H1 (cell line): ENCODE measurements around the gene ZNF776. TPM values are rescaled to one million over a fixed set of nuclear protein-coding genes. Genes with fewer than 3 reads are reported as not detected.

Source experiments
- CTCF ChIA-PET: fragments of 300-600 bp; sonication (Branson Sonifier 250); formaldehyde crosslinking; loops from one replicate; lab custom pipeline; 2021; ENCODE audit not compliant: partially characterized antibody; lab: Charles Lee
- POLR2A ChIA-PET: fragments of 300-600 bp; sonication (Branson Sonifier 250); formaldehyde crosslinking; loops from one replicate; lab custom pipeline; 2021; ENCODE audit warnings: inconsistent platforms; ENCODE audit not compliant: partially characterized antibody; lab: Charles Lee
- DNase-seq, 2 experiments: peaks; one replicate each; pipeline versions ENCODE4 v3.0.0 to v3.0.0-alpha.2; 2010 to 2022; ENCODE audit warnings: low spot score in 2 of 2, low read depth in 1 of 2, mixed read lengths in 1 of 2
- FAIRE-seq: peaks from 2 replicates; lab custom pipeline; 2011; peaks lifted over from hg19 to GRCh38; lab: Jason Lieb, UNC
- H2AFZ ChIP-seq: 2 replicates; pipeline ENCODE4 v1.8.1; 2012; ENCODE audit warnings: low read length, inconsistent platforms
- H2AK5ac ChIP-seq: 2 replicates; pipeline ENCODE4 v1.6.1; 2013; ENCODE audit warnings: low read depth, low read length
- H2BK120ac ChIP-seq: replicated peaks from 2 replicates; pipeline ENCODE3; 2013; ENCODE audit warnings: low read depth, low read length, inconsistent platforms
- H2BK12ac ChIP-seq: 2 replicates; pipeline ENCODE4 v1.6.1; 2013; ENCODE audit warnings: low read depth, low read length
- H2BK15ac ChIP-seq: 2 replicates; pipeline ENCODE4 v1.6.1; 2013; ENCODE audit warnings: low read length
- H2BK20ac ChIP-seq: 2 replicates; pipeline ENCODE4 v1.6.1; 2013; ENCODE audit warnings: low read length
- H2BK5ac ChIP-seq: 2 replicates; pipeline ENCODE4 v1.6.1; 2013; ENCODE audit warnings: low read depth, low read length
- H3K14ac ChIP-seq: 2 replicates; pipeline ENCODE4 v1.6.1; 2013; ENCODE audit warnings: inconsistent platforms; ENCODE audit not compliant: insufficient read length
- H3K18ac ChIP-seq: 2 replicates; pipeline ENCODE4 v1.6.1; 2013; ENCODE audit warnings: low read length; ENCODE audit errors: extremely low read depth
- H3K23ac ChIP-seq: 2 replicates; pipeline ENCODE4 v1.6.1; 2013; ENCODE audit warnings: inconsistent platforms; ENCODE audit not compliant: insufficient read length
- H3K23me2 ChIP-seq: 2 replicates; pipeline ENCODE4 v1.6.1; 2013; ENCODE audit warnings: low read depth, low read length
- H3K27ac ChIP-seq: 2 replicates; pipeline ENCODE4 v1.6.1; 2011; ENCODE audit warnings: low read depth, low read length, inconsistent platforms
- H3K27me3 ChIP-seq, 4 experiments: replicated peaks in 1 of 4; 1 replicate in 1 of 4; 2 replicates in 3 of 4; pipeline versions ENCODE4 v1.6.1 to v1.8.1; 2011 to 2013; ENCODE audit warnings: low read length in 3 of 4, mild to moderate bottlenecking in 3 of 4, inconsistent platforms in 2 of 4, mixed read lengths in 2 of 4, moderate library complexity in 1 of 4; ENCODE audit not compliant: control insufficient read depth in 3 of 4, insufficient read depth in 3 of 4; ENCODE audit errors: extremely low read depth in 1 of 4
- H3K36me3 ChIP-seq, 4 experiments: 2 replicates each; pipeline versions ENCODE4 v1.6.1 to v1.8.1; 2011 to 2013; ENCODE audit warnings: mild to moderate bottlenecking in 4 of 4, low read length in 3 of 4, moderate library complexity in 2 of 4, control low read depth in 1 of 4, inconsistent platforms in 1 of 4; ENCODE audit not compliant: insufficient read depth in 4 of 4, control insufficient read depth in 2 of 4
- H3K4ac ChIP-seq: replicated peaks from 2 replicates; pipeline ENCODE3; 2013; ENCODE audit warnings: low read length, low read depth, mixed read lengths, inconsistent platforms; ENCODE audit not compliant: insufficient read length
- H3K4me1 ChIP-seq, 4 experiments: replicated peaks in 1 of 4; 1 replicate in 1 of 4; 2 replicates in 3 of 4; pipeline versions ENCODE4 v1.6.1 to v1.8.1; 2011 to 2013; ENCODE audit warnings: low read length in 3 of 4, inconsistent platforms in 2 of 4, mixed read lengths in 1 of 4; ENCODE audit not compliant: insufficient read depth in 4 of 4, control insufficient read depth in 3 of 4
- H3K4me2 ChIP-seq, 2 experiments: 2 replicates each; pipeline versions ENCODE4 v1.6.1 to v1.8.1; 2011 to 2013; ENCODE audit warnings: low read depth in 2 of 2, low read length in 2 of 2, control low read depth in 1 of 2, inconsistent platforms in 1 of 2, mild to moderate bottlenecking in 1 of 2; ENCODE audit not compliant: insufficient read depth in 1 of 2
- H3K4me3 ChIP-seq, 4 experiments: fragments of 200-600, 300-600 bp in 1 of 4; sonication (generic), shearing (Covaris generic), sonication (Bioruptor Twin) in 1 of 4; 2 replicates each; pipeline versions ENCODE4 v1.5.1 to v1.8.1; 2011 to 2016; ENCODE audit warnings: low read length in 4 of 4, low read depth in 3 of 4, control low read depth in 2 of 4, inconsistent platforms in 2 of 4, mild to moderate bottlenecking in 2 of 4, mixed read lengths in 1 of 4, moderate library complexity in 1 of 4; ENCODE audit not compliant: insufficient read depth in 2 of 4; ENCODE audit errors: extremely low read depth in 1 of 4
- H3K56ac ChIP-seq: replicated peaks from 2 replicates; pipeline ENCODE3; 2013; ENCODE audit warnings: low read depth, mild to moderate bottlenecking, mixed read lengths, low read length, inconsistent platforms; ENCODE audit not compliant: insufficient read length
- H3K79me1 ChIP-seq: 2 replicates; pipeline ENCODE4 v1.6.1; 2013; ENCODE audit warnings: low read depth, low read length, control low read depth
- H3K79me2 ChIP-seq, 2 experiments: 2 replicates each; pipeline versions ENCODE4 v1.6.1 to v1.8.1; 2012 to 2013; ENCODE audit warnings: low read length in 2 of 2, mild to moderate bottlenecking in 2 of 2, inconsistent platforms in 1 of 2; ENCODE audit not compliant: insufficient read depth in 2 of 2, control insufficient read depth in 1 of 2
- H3K9ac ChIP-seq, 4 experiments: replicated peaks in 1 of 4; 1 replicate in 1 of 4; 2 replicates in 3 of 4; pipeline versions ENCODE4 v1.6.1 to v1.8.1; 2011 to 2013; ENCODE audit warnings: low read depth in 3 of 4, low read length in 3 of 4, control low read depth in 2 of 4, mild to moderate bottlenecking in 2 of 4, moderate library complexity in 2 of 4, inconsistent platforms in 1 of 4; ENCODE audit errors: extremely low read depth in 1 of 4
- H3K9me3 ChIP-seq, 2 experiments: 2 replicates each; pipeline versions ENCODE4 v1.6.1 to v1.8.1; 2012 to 2013; ENCODE audit warnings: mild to moderate bottlenecking in 2 of 2, moderate library complexity in 2 of 2, control low read depth in 1 of 2, inconsistent platforms in 1 of 2, low read depth in 1 of 2, low read length in 1 of 2, mixed read lengths in 1 of 2; ENCODE audit not compliant: insufficient read depth in 2 of 2
- H4K20me1 ChIP-seq, 2 experiments: replicated peaks in 1 of 2; 2 replicates each; pipeline versions ENCODE3 to v1.8.1; 2011 to 2013; ENCODE audit warnings: inconsistent platforms in 2 of 2, low read length in 2 of 2, mild to moderate bottlenecking in 1 of 2; ENCODE audit not compliant: insufficient read depth in 2 of 2, control insufficient read depth in 1 of 2
- H4K5ac ChIP-seq: 2 replicates; pipeline ENCODE4 v1.6.1; 2013; ENCODE audit warnings: low read length, low read depth, mixed read lengths, inconsistent platforms; ENCODE audit not compliant: insufficient read length
- H4K8ac ChIP-seq: 2 replicates; pipeline ENCODE4 v1.8.0; 2013; ENCODE audit warnings: mild to moderate bottlenecking, moderate library complexity, low read length, inconsistent platforms; ENCODE audit not compliant: insufficient read depth; ENCODE audit errors: extremely low read depth
- H4K91ac ChIP-seq: replicated peaks from 2 replicates; pipeline ENCODE3; 2013; ENCODE audit warnings: low read length, mixed read lengths, inconsistent platforms; ENCODE audit not compliant: insufficient read length
- CBX5 ChIP-seq: fragments of 300-800, 300-1000 bp; sonication (generic); IDR thresholded peaks from 2 replicates; pipeline ENCODE4 v1.7.1; 2016; ENCODE audit warnings: antibody characterized with exemption, low read length, low read depth
- CEBPB ChIP-seq: IDR thresholded peaks from 2 replicates; pipeline ENCODE4 v1.6.1; 2012; ENCODE audit warnings: low read depth, low read length
- CTCF ChIP-seq, 3 experiments: IDR thresholded peaks; 1 replicate in 2 of 3; 2 replicates in 1 of 3; pipeline versions ENCODE4 v1.5.1 to v1.6.1; 2011; ENCODE audit warnings: low read length in 3 of 3, mild to moderate bottlenecking in 3 of 3, inconsistent platforms in 2 of 3, low read depth in 1 of 3, moderate library complexity in 1 of 3; ENCODE audit not compliant: insufficient read depth in 1 of 3; ENCODE audit errors: control extremely low read depth in 1 of 3
- GABPA ChIP-seq: IDR thresholded peaks from 2 replicates; pipeline ENCODE4 v1.6.1; 2011; ENCODE audit warnings: mild to moderate bottlenecking, low read length, moderate library complexity, borderline replicate concordance; ENCODE audit not compliant: insufficient read depth
- GTF2F1 ChIP-seq: IDR thresholded peaks from 2 replicates; pipeline ENCODE4 v1.6.1; 2012; ENCODE audit warnings: low read depth, low read length, improper control_type of control experiment, borderline replicate concordance
- KDM1A ChIP-seq: fragments of 200-600, 300-600 bp; sonication (generic); IDR thresholded peaks from 2 replicates; pipeline ENCODE4 v1.7.1; 2016; ENCODE audit warnings: mild to moderate bottlenecking, low read length, borderline replicate concordance
- RAD21 ChIP-seq, 2 experiments: IDR thresholded peaks in 1 of 2; conservative IDR thresholded peaks in 1 of 2; 2 replicates each; pipeline ENCODE4 v1.6.1; 2011; ENCODE audit warnings: low read depth in 2 of 2, low read length in 2 of 2, improper control_type of control experiment in 1 of 2, inconsistent platforms in 1 of 2, mild to moderate bottlenecking in 1 of 2, moderate library complexity in 1 of 2
- RBBP5 ChIP-seq: IDR thresholded peaks from 2 replicates; pipeline ENCODE4 v1.7.1; 2012; ENCODE audit warnings: low read depth, mild to moderate bottlenecking, inconsistent platforms, low read length, moderate library complexity, borderline replicate concordance
- SIN3A ChIP-seq, 2 experiments: IDR thresholded peaks in 1 of 2; conservative IDR thresholded peaks in 1 of 2; 2 replicates each; pipeline ENCODE4 v1.6.1; 2011 to 2012; ENCODE audit warnings: low read length in 2 of 2, improper control_type of control experiment in 1 of 2, low read depth in 1 of 2, mild to moderate bottlenecking in 1 of 2
- SP1 ChIP-seq: IDR thresholded peaks from 2 replicates; pipeline ENCODE4 v1.6.1; 2011; ENCODE audit warnings: low read depth, low read length
- SUZ12 ChIP-seq: fragments of 200-600 bp; sonication (generic); IDR thresholded peaks from 2 replicates; pipeline ENCODE4 v1.6.1; 2012; ENCODE audit warnings: mild to moderate bottlenecking, inconsistent platforms, low read length, moderate library complexity, mixed read lengths
- WGBS, 2 experiments: shearing (Covaris generic) in 1 of 2; methylation state at CpG; one replicate each; pipeline versions ENCODE4 v1.1.6 to v1.1.7; 2013 to 2015; ENCODE audit warnings: low lambda C conversion rate in 2 of 2, mixed read lengths in 2 of 2, inconsistent platforms in 1 of 2, low coverage in 1 of 2, missing lambda C conversion rate in 1 of 2; ENCODE audit not compliant: insufficient replicate concordance in 2 of 2, insufficient coverage in 1 of 2, insufficient read length in 1 of 2; ENCODE audit errors: extremely low coverage in 1 of 2, missing lambda C conversion rate in 1 of 2; 5-methylcytosine and 5-hydroxymethylcytosine counted together
- polyA plus RNA-seq, 7 experiments: library from polyadenylated mRNA; depleted of rRNA in 3 of 7; stranded (reverse) in 5 of 7; unstranded in 2 of 7; fragments of >200 nt in 5 of 7; fragments of 200-250 nt in 2 of 7; gene quantifications; 1 replicate in 5 of 7; 2 replicates in 1 of 7; 4 replicates in 1 of 7; pipeline versions ENCODE4 v1.2.1 to v1.2.3, GENCODE V29; 2011 to 2013; ENCODE audit warnings: missing spikeins in 2 of 7, mixed read lengths in 2 of 7
- total RNA-seq: library from RNA; stranded (reverse); fragmentation: NEBNext Ultra II Directional; extraction: Animal tissue kit (Norgen Biotek cat#: 25700); gene quantifications from 2 replicates; pipeline ENCODE4 v1.2.1, GENCODE V29; 2021

The ZNF776 gene
- total and polyA plus RNA-seq, 2 of the 8 experiments (the other 6 are each of a cell fraction or from before 2014, with no cell fraction given): 7.8 to 20.5 TPM

GRCh38 chr19:57712222-57712621, 34.4 kb upstream of the ZNF776 start:
- DNase-seq: no peak
- TF ChIP-seq KDM1A: no peak
- no peak for TF ChIP-seq SUZ12
- no peak for TF ChIP-seq SP1
- no peak for TF ChIP-seq RBBP5
- no peak for TF ChIP-seq CTCF (IDR thresholded peaks at IDR 0.05; ENCODE audit: control extremely low read depth in 1 of 3, insufficient read depth in 1 of 3, low read depth in 1 of 3, low read length in 3 of 3)
- no peak for TF ChIP-seq GABPA
- no peak for TF ChIP-seq CBX5
- TF ChIP-seq GTF2F1: no peak
- no peak for TF ChIP-seq SIN3A (conservative IDR thresholded peaks at IDR 0.05 in 1 of 2, IDR thresholded peaks at IDR 0.05 in 1 of 2; ENCODE audit: low read depth in 1 of 2, low read length in 2 of 2)
- no peak for TF ChIP-seq CEBPB
- TF ChIP-seq RAD21 (IDR thresholded peaks at IDR 0.05 in 1 of 2, conservative IDR thresholded peaks at IDR 0.05 in 1 of 2; ENCODE audit: low read depth in 2 of 2, low read length in 2 of 2): no peak

More at GRCh38 chr19:57712222-57712621, 34.4 kb upstream of the ZNF776 start:
- Histone ChIP-seq H2BK15ac (no peak overlapping the region), H3K23ac (no peak overlapping the region), H3K56ac (no peak overlapping the region), H2BK20ac (no peak overlapping the region), H2BK12ac (no peak overlapping the region), H3K14ac (no peak overlapping the region), H3K23me2 (peaks cover 10% of the 10 kb centered on the region), H4K8ac (no peak overlapping the region), H4K5ac (no peak overlapping the region), H2BK5ac (no peak overlapping the region), H3K79me1 (peaks cover 8% of the 10 kb centered on the region), H3K9ac (no peak overlapping the region), H3K9me3 (no peaks in the 10 kb centered on the region), H2AFZ (no peak overlapping the region), H2BK120ac (no peak overlapping the region), H2AK5ac (no peak overlapping the region), H3K4me1 (peaks cover 0 to 8% (median 3%) of the 10 kb centered on the region in 4 experiments; a peak in 5 of 7 replicates), H3K27ac (no peak overlapping the region), H3K18ac (no peak overlapping the region), H3K4ac (no peak overlapping the region), H3K27me3 (no peaks in the 10 kb centered on the region), H4K20me1 (peaks cover 0 to 3% of the 10 kb centered on the region in 2 experiments), H3K79me2 (peaks cover 7 to 14% of the 10 kb centered on the region in 2 experiments), H4K91ac (no peak overlapping the region), H3K4me3 (no peak overlapping the region), H3K4me2 (no peak overlapping the region), H3K36me3 (no peaks in the 10 kb centered on the region)
- ChIA-PET POLR2A (interaction anchor here (0.6 to 1.9 kb wide), 2 partner anchors 30 to 105 kb away, joined by 3 to 9 read pairs; partner anchors contain the start of gene ZNF551), CTCF (interaction anchor here (0.6 to 0.9 kb wide), 2 partner anchors 12 to 22 kb away, joined by 3 to 4 read pairs; no protein-coding TSS in a partner anchor)
- WGBS, 2 experiments: 80% methylated on average over 1 of the region's 1 CpG; no CpG with 5 or more reads in 1 of the 2 experiments
- FAIRE-seq: no peak
